Esophagus (tissue), 2 donors: ENCODE results near the gene EPB41L3. TPM values are rescaled to one million over a fixed set of nuclear protein-coding genes. Genes with fewer than 3 reads are reported as not detected.
A peak's percentile ranks its signal among the peaks of the same experiment; 100 is the strongest.

ENCODE experiments used
- H3K27ac ChIP-seq, 2 donors: one replicate each; pipeline ENCODE4 v1.5.1; 2013; ENCODE audit warnings: low read depth in 2 of 2, mild to moderate bottlenecking in 2 of 2, inconsistent platforms in 1 of 2, low read length in 1 of 2, moderate library complexity in 1 of 2
- H3K27me3 ChIP-seq, 2 donors: one replicate each; pipeline ENCODE4 v1.6.1; 2013; ENCODE audit warnings: low read length in 2 of 2, control low read depth in 1 of 2, mild to moderate bottlenecking in 1 of 2; ENCODE audit not compliant: insufficient read depth in 2 of 2, control insufficient read depth in 1 of 2
- H3K36me3 ChIP-seq, 2 donors: one replicate each; pipeline ENCODE4 v1.6.1; 2013; ENCODE audit warnings: low read length in 1 of 2; ENCODE audit not compliant: control insufficient read depth in 2 of 2, insufficient read depth in 2 of 2
- H3K4me1 ChIP-seq, 2 donors: one replicate each; pipeline ENCODE4 v1.6.1; 2013; ENCODE audit warnings: low read length in 1 of 2; ENCODE audit not compliant: control insufficient read depth in 2 of 2, insufficient read depth in 2 of 2
- H3K4me3 ChIP-seq, 2 donors: one replicate each; pipeline ENCODE4 v1.5.1; 2013; ENCODE audit warnings: low read length in 2 of 2, mild to moderate bottlenecking in 2 of 2, low read depth in 1 of 2, moderate library complexity in 1 of 2
- H3K9me3 ChIP-seq, 2 donors: one replicate each; pipeline ENCODE4 v1.6.1; 2013; ENCODE audit warnings: mild to moderate bottlenecking in 2 of 2, low read depth in 1 of 2, low read length in 1 of 2, moderate library complexity in 1 of 2; ENCODE audit not compliant: control insufficient read depth in 2 of 2, insufficient read depth in 1 of 2
- WGBS, 2 donors: extraction: QIAGEN DNeasy Blood & Tissue Kit; methylation state at CpG; one replicate each; pipeline ENCODE4 v1.1.7; 2013; 5-methylcytosine and 5-hydroxymethylcytosine counted together
- polyA plus RNA-seq, 2 donors: library from polyadenylated mRNA; stranded (reverse); fragments of 200-250 nt; gene quantifications; one replicate each; pipeline ENCODE4 v1.2.3, GENCODE V29; 2013
- donor health status: healthy with polysubstance abuse.
- donor health status: Bipolar disorder and iron deficiency.

EPB41L3 gene
- polyA plus RNA-seq, 2 donors, result 13.6 to 28.7 TPM

DNA sequence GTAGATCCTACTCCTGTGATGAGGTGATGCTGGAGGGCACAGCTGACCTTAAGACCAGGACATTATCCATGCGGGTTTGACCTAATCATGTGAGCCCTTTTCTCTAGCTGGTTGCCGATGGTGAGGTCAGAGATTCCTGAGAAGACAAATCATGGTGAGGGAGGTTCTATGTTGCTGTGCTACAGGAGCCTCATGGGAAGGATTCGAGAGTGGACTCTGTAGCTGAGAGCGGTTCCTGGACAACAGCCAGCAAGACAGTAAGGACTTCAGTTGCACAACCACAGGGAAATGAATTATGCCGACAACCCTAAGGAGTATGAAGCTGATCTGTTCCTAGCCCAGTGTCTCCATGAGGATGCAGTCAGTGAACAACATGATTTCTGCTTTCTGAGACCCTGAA lies 80.4 kb downstream of the EPB41L3 start:
- Histone ChIP-seq H3K27ac (no peak overlapping the region), H3K4me3 (no peak overlapping the region), H3K4me1 (peaks cover 0 to 3% of the 10 kb centered on the region in 2 donors), H3K36me3 (no peaks in the 10 kb centered on the region), H3K9me3 (peaks cover 0 to 2% of the 10 kb centered on the region in 2 donors), H3K27me3 (peaks cover 0 to 2% of the 10 kb centered on the region in 2 donors)
- 68 to 74% methylated on average over 5 of the region's 5 CpGs for WGBS, 2 donors

DNA sequence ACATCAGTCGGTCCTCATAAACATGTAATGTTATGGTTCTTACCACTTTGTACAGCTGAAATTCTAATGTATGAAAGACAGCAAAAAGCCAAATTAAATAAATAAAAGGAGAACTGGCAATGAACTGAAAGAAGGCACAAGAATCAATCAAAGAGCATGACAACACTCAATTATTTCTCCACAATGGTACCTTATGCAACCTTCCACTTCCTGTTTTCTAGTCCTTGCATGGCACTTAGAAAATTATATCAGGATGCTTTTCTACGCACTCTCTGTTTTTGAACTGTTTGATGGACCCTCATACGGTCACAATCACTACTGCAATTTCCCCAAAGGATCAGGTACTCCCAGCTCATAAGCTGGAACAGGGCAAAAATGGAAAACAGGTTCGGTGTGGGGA lies 81.6 kb downstream of the EPB41L3 start:
- H3K36me3 ChIP-seq, result no peaks in the 10 kb centered on the region
- peaks cover 0 to 3% of the 10 kb centered on the region in 2 donors for H3K4me1 ChIP-seq
- H3K27me3 ChIP-seq, result peaks cover 0 to 2% of the 10 kb centered on the region in 2 donors
- H3K4me3 ChIP-seq, result no peak overlapping the region
- H3K9me3 ChIP-seq, result no peaks in the 10 kb centered on the region
- H3K27ac ChIP-seq, result no peak overlapping the region
- 89 to 90% methylated on average over 4 of the region's 4 CpGs for WGBS, 2 donors

DNA sequence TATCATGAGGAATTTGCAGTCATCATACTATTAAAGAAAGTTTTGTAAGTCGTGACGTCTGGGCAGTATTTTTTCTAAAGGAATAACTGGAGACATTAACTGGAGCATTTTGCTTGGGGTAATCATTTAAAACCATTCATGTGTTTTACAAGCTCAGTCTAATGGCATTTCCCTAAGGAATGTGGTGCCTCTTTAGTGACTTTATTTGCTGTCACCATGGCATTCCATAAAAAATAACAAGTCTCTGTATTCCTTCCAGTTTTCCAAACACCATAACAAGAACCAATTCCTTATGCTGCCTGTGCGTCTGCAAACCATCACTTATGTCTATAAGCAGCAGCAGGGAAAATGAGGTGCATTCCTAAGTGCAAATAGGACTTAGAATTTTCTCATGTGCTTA lies 82.8 kb downstream of the EPB41L3 start:
- Histone ChIP-seq H3K27me3 (peaks cover 0 to 2% of the 10 kb centered on the region in 2 donors), H3K36me3 (no peaks in the 10 kb centered on the region), H3K27ac (no peak overlapping the region), H3K4me1 (peaks cover 0 to 7% of the 10 kb centered on the region in 2 donors), H3K9me3 (no peaks in the 10 kb centered on the region), H3K4me3 (no peak overlapping the region)
- WGBS, 2 donors, result 77 to 78% methylated on average over 3 of the region's 3 CpGs

DNA sequence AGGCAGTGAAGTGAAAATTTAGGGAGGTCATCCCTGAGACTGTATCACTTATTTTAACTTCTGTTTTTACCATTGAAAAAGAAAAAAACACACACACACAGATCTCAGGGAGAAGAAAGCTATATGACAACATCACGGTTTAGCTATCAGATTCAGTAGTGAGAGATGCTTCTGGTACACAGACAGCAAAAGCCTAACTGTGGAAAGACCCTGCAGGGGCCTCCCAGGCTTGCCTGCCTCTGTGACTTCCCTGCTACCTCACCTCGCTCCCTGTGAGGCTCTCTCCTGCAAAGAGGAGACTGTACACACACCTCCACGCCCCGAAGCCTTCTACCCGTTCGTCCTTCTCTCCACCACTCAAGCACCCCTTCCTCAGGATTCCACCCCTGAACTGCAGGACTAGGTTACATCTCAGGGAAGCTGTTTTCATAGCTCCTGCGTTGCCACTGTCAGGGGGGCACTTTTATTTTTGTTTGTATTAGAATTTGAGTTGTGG lies 86.3 kb downstream of the EPB41L3 start:
- Histone ChIP-seq H3K36me3 (no peaks in the 10 kb centered on the region), H3K4me3 (no peak overlapping the region), H3K27me3 (peaks cover 0 to 2% of the 10 kb centered on the region in 2 donors), H3K27ac (no peak overlapping the region), H3K9me3 (no peaks in the 10 kb centered on the region), H3K4me1 (peaks cover 0 to 3% of the 10 kb centered on the region in 2 donors)
- WGBS, 2 donors, result 84 to 85% methylated on average over 7 of the region's 7 CpGs

DNA sequence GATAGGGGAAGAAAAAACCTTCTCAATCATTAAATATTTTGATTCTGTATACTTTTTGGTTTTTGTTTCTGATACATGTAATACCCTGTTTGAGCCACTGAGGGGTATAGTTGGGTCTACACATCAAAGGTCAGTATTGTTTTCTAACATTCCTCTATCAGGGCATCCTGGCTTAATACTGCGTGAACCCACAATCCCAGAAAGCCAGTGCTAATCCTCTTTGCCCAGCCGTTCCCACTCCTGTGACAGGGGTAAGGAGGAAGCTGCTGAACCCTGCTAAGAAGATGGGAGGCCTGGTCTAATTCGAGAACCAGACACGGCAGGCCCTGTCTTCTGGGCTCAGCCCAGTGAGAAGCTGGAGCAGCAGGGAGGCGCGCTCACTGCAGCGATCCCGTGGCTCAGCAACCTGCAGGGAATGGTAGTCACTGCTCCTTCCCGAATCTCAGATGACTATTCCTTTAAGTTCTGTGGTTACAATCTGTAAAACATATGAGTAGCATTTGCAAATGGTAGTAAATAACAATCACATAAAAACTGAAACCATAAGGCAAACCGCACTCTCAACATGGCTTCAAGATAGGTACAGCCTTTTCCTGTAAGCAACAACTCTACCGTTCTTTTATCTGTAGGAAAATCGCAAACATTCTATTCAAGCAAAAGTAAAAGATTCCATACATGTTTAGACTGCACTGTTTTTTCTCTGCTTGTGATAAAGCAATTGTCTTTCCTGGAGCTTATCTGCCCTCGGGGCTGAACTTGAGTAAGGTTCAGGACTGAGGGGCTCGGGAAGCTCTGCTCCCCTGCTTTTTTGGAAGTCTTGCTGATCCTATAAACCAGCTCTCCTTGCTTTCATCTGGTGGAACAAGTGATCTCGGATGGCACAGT lies 87.0 kb downstream of the EPB41L3 start:
- no peak overlapping the region for H3K4me3 ChIP-seq
- H3K27ac ChIP-seq, result peak overlapping the region in 1 of 2 donors; percentile 47
- no peaks in the 10 kb centered on the region for H3K36me3 ChIP-seq
- peaks cover 0 to 2% of the 10 kb centered on the region in 2 donors for H3K27me3 ChIP-seq
- 58 to 59% methylated on average over 15 of the region's 15 CpGs for WGBS, 2 donors
- no peaks in the 10 kb centered on the region for H3K9me3 ChIP-seq
- peaks cover 0 to 3% of the 10 kb centered on the region in 2 donors for H3K4me1 ChIP-seq

DNA sequence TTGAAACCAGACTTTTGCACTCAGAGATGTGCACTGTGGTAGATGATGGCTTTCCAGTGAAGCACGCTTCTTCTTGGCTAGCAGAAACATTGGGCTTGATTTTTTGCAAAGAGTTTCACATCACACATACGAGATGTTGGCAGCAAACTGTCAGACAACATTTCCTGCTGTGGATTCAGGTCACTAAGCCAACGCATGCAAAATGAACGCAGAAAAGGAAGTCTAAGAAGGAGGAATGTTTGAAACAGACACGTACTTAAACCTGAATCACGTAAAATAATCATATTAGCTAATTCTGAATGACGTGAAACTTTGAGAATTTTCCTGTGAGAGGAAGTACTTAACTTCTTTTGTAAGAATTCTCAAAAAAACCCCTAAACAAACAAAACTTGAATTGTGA lies 88.1 kb downstream of the EPB41L3 start:
- no peak overlapping the region for H3K4me3 ChIP-seq
- H3K27ac ChIP-seq, result no peak overlapping the region
- H3K36me3 ChIP-seq, result no peaks in the 10 kb centered on the region
- H3K9me3 ChIP-seq, result no peaks in the 10 kb centered on the region
- H3K27me3 ChIP-seq, result no peaks in the 10 kb centered on the region
- 71 to 76% methylated on average over 7 of the region's 7 CpGs for WGBS, 2 donors
- H3K4me1 ChIP-seq, result peaks cover 0 to 3% of the 10 kb centered on the region in 2 donors

DNA sequence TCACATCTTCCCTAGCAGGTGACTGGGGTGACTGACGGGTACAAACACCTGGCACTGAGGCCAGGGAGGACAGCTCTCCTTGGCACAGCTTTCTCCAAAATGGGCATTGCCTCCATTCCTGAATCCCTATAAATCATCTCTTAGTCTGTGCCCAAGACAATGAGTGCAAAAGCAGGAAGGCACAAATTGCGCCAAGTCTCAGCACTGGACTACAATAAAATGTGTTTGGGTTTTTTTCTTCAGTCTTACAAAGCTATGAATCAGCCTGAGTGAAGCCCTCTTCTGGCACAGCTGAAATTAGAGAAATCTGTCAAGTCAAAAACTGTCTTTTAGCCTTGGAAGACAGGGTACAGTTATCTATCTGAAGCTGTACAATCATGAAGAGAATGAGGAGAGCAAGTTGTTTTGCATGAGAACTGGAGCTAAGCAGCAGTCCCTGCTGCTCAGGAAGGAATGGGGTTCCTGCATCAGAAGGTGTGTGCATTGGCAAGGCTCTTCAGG lies 90.8 kb downstream of the EPB41L3 start:
- no peaks in the 10 kb centered on the region for H3K27me3 ChIP-seq
- no peaks in the 10 kb centered on the region for H3K36me3 ChIP-seq
- WGBS, 2 donors, result 59 to 70% methylated on average over 2 of the region's 2 CpGs
- no peak overlapping the region for H3K27ac ChIP-seq
- no peak overlapping the region for H3K4me3 ChIP-seq
- H3K4me1 ChIP-seq, result peaks cover 0 to 3% of the 10 kb centered on the region in 2 donors
- H3K9me3 ChIP-seq, result no peaks in the 10 kb centered on the region

DNA sequence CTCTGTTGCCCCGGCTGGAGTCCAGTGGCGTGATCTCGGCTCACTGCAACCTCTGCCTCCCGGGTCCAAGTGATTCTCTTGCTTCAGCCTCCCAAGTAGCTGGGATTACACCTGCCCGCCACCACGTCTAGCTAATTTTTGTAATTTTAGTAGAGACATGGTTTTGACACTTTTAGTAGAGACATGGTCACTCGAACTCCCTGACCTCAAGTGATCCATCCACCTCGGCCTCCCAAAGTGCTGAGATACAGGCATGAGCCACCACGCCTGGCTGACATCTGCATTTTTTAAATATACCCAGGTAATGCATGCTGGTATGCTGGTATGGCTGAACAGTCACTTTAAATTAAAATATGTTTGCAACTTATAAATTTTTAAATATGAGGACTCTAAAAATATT lies 91.9 kb downstream of the EPB41L3 start:
- Histone ChIP-seq H3K36me3 (no peaks in the 10 kb centered on the region), H3K27ac (no peak overlapping the region), H3K27me3 (no peaks in the 10 kb centered on the region), H3K4me3 (no peak overlapping the region), H3K4me1 (peaks cover 0 to 3% of the 10 kb centered on the region in 2 donors), H3K9me3 (no peaks in the 10 kb centered on the region)
- whole genome bisulfite sequencing, 2 donors, result 93 to 96% methylated on average over 9 of the region's 9 CpGs

DNA sequence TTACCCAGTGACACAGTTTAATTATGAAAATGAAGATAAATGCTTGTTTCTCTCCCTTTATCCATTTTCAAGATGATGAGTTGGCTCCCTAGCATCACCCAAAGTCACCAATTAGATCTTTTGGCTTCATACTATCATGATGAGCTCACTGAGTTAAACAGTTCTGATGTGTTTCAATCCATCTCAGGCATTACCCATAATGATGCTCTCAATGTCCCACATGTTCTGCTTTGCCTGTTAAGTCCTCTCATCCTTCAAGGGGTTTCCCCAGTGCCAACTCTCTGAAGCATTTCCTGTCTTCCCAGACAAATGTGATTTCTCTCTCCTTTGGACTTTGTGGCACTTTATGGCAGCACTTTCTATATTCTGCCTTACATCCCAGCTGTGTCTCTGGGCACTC lies 92.6 kb downstream of the EPB41L3 start:
- no peaks in the 10 kb centered on the region for H3K36me3 ChIP-seq
- H3K27ac ChIP-seq, result no peak overlapping the region
- H3K9me3 ChIP-seq, result no peaks in the 10 kb centered on the region

More for the DNA sequence above, 92.6 kb downstream of the EPB41L3 start:
- Histone ChIP-seq H3K4me1 (no peaks in the 10 kb centered on the region), H3K27me3 (no peaks in the 10 kb centered on the region), H3K4me3 (no peak overlapping the region)
